HUES64 (cell line): ENCODE measurements around the gene TGM5.
"Not testable (repeated sequence)": the region's sequence is repeated elsewhere in the genome, so short reads cannot be mapped to it uniquely, and the experiment has no call there.

Source experiments
- H3K27ac ChIP-seq: 2 replicates; pipeline ENCODE4 v1.7.0; 2013; ENCODE audit warnings: low read depth, low read length, inconsistent platforms
- H3K27me3 ChIP-seq: 2 replicates; pipeline ENCODE4 v1.6.1; 2013; ENCODE audit warnings: mild to moderate bottlenecking, low read length; ENCODE audit not compliant: insufficient read depth
- H3K36me3 ChIP-seq: 2 replicates; pipeline ENCODE4 v1.6.1; 2013; ENCODE audit warnings: mild to moderate bottlenecking, low read length; ENCODE audit not compliant: insufficient read depth
- H3K4me1 ChIP-seq: 2 replicates; pipeline ENCODE4 v1.6.1; 2013; ENCODE audit warnings: mild to moderate bottlenecking, low read length, moderate library complexity; ENCODE audit not compliant: insufficient read depth
- H3K4me3 ChIP-seq: 2 replicates; pipeline ENCODE4 v1.5.1; 2013; ENCODE audit warnings: mild to moderate bottlenecking, low read length, moderate library complexity
- H3K9ac ChIP-seq: 2 replicates; pipeline ENCODE4 v1.6.1; 2013; ENCODE audit warnings: mild to moderate bottlenecking, low read depth, low read length
- H3K9me3 ChIP-seq: 2 replicates; pipeline ENCODE4 v1.6.1; 2013; ENCODE audit warnings: low read depth, low read length; ENCODE audit not compliant: insufficient read depth
- WGBS: fragments of 150-250, 120-280 bp; methylation state at CpG from one replicate; pipeline ENCODE4 v1.1.7; 2013; ENCODE audit warnings: missing lambda C conversion rate; 5-methylcytosine and 5-hydroxymethylcytosine counted together

TGM5 gene

DNA sequence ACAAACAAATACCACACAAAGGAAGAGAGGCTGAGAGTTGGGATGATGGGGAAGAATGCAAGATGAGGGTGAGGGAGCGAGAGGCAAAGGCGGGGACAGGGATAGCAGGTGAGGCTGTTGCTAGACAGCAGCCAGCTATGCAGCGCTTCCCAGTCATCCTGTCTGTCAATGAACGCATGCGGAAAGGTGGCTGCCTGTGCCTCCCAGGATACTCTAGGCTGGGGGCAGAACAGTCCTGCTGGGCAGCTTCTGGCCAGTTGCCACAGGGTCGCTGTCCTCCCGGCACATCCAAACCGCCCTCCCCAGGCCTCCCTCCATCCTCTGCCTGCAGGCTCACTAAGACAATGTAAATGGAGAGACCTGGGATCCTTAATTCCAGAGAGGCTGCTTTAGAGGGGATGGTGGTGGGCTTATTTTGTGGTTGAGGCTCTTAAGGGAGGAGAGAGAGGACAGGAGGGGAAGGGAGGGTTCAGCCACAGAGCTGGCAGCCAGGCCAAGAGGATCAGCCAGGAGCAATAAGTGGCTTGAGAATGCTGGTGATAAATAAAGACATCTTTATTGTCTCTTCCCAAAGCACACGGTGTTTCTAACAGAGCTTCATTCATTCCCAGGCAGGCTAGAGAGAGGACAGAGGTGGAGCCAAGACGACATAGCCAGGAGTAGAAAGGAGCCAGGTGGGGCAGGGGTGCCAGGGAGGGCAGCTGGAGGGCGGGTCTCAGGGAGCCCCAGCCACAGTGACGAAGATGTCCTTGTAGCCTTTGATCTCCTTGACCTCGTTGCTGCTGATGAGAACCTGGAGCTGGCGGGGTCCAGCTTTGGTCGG is 9.2 kb upstream of the TGM5 start:
- no peak overlapping the region for H3K9ac ChIP-seq
- WGBS, result 85% methylated on average over 15 of the region's 15 CpGs
- H3K9me3 ChIP-seq, result no peaks in the 10 kb centered on the region
- no peaks in the 10 kb centered on the region for H3K4me1 ChIP-seq
- no peak overlapping the region for H3K27ac ChIP-seq
- no peaks in the 10 kb centered on the region for H3K36me3 ChIP-seq
- no peaks in the 10 kb centered on the region for H3K27me3 ChIP-seq
- H3K4me3 ChIP-seq, result no peak overlapping the region

DNA sequence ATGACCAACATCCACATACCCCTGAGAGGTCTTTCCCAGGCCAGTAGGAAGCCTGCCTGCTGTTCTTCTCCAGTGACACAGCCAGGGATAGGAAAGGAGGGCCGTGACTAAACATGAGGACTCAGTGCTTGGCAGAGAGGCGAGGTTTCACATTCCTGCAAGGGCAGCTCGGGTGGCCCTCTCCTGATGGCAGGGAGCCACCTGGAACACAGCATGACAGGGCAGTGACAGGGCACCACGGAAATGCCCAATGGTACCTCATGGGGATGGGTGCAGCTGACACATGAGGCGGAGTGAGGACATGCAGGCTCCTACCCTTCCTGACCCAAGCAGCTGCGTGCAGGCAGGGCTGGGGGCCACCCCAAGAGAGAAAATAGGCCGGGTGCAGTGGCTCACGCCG is 7.4 kb upstream of the TGM5 start:
- Histone ChIP-seq H3K27ac (no peak overlapping the region), H3K9ac (no peak overlapping the region), H3K36me3 (no peaks in the 10 kb centered on the region), H3K9me3 (no peaks in the 10 kb centered on the region), H3K4me1 (no peaks in the 10 kb centered on the region), H3K27me3 (no peaks in the 10 kb centered on the region), H3K4me3 (no peak overlapping the region)
- WGBS, result 88% methylated on average over 9 of the region's 9 CpGs

DNA sequence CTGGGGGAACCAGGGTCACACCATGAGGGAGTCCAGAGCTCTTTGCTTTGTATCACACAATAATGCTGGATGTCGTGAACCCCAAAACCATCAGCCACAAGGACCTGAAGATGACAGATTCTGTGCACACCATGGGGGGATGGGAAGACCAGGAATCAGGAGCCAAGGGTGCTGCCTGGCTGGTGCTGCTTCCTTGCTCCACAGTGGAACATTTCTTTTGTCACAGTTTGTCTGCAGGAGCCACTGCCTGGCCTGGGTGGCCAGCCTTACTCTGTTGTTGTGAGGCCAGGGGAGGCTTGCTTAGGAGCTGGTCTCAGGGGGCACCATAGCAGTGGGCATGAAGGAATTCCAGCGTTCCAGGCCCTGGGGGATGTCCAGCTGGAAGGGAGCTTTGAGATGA is 6.5 kb upstream of the TGM5 start:
- Histone ChIP-seq H3K4me3 (no peak overlapping the region), H3K4me1 (no peaks in the 10 kb centered on the region), H3K27ac (no peak overlapping the region), H3K36me3 (no peaks in the 10 kb centered on the region), H3K9ac (no peak overlapping the region), H3K9me3 (no peaks in the 10 kb centered on the region), H3K27me3 (no peaks in the 10 kb centered on the region)
- 91% methylated on average over 2 of the region's 2 CpGs for WGBS

DNA sequence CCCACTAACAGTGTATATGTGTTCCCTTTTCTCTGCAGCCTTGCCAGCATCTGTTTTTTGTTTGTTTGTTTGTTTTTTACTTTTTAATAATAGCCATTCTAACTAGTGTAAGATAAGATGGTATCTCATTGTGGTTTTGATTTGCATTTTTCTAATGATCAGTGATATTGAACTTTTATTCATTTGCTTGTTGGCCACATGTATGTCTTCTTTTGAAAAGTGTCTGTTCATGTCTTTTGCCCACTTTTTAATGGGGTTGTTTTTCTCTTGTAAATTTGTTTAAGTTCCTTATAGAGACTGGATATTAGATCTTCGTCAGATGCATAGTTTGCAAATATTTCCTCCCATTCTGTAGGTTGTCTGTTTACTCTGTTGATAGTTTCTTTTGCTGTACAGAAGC is 5.2 kb upstream of the TGM5 start:
- H3K9ac ChIP-seq, H3K27me3 ChIP-seq, H3K4me1 ChIP-seq, H3K4me3 ChIP-seq, H3K27ac ChIP-seq, H3K9me3 ChIP-seq, H3K36me3 ChIP-seq: not testable (repeated sequence)
- WGBS, result no CpG with 5 or more reads among the region's 1 CpG

- H3K27ac ChIP-seq, result no peak overlapping the region
- no peaks in the 10 kb centered on the region for H3K36me3 ChIP-seq
- H3K4me3 ChIP-seq, result no peak overlapping the region
- no peaks in the 10 kb centered on the region for H3K27me3 ChIP-seq
- H3K9ac ChIP-seq, result no peak overlapping the region
- no peaks in the 10 kb centered on the region for H3K4me1 ChIP-seq
- no peaks in the 10 kb centered on the region for H3K9me3 ChIP-seq
- WGBS, result 76% methylated on average over 5 of the region's 6 CpGs
Measured at GRCh38 chr15:43270676-43271306, 4.1 kb upstream of the TGM5 start.

DNA sequence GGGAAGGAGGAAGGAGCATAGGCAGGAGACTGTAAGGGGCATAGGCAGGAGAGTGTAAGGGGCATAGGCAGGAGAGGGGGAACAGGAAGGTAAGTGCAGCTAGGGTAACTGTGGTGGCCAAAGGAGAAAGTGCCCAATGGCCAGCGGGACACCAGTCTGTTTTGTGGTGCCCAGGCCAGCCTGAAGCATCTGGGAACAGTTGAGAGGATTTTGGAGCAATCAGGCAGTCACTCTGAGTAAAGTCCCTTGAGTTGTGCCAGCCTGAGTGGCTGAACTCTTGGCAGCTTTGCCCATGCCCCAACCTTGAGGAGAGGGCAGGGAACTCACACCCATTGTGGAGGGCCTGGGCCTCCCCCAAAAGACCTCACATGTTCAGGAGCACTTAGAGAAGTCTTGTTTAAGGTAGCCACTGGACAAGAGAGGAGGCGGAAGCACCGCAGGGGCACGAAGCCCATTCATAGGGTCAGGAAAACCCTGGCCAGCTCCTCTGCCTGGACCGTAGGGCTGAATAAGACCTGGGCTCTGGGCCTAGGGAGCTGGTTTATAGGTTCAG is 3.5 kb upstream of the TGM5 start:
- Histone ChIP-seq H3K4me1 (no peaks in the 10 kb centered on the region), H3K4me3 (no peak overlapping the region), H3K9me3 (no peaks in the 10 kb centered on the region), H3K27me3 (no peaks in the 10 kb centered on the region; the same call in 1 of the 2 replicates), H3K36me3 (no peaks in the 10 kb centered on the region), H3K27ac (no peak overlapping the region), H3K9ac (no peak overlapping the region)
- WGBS, result 90% methylated on average over 5 of the region's 5 CpGs

GRCh38 chr15:43268111-43269105 is 1.7 kb upstream of the TGM5 start:
- H3K4me3 ChIP-seq, result no peak overlapping the region
- H3K4me1 ChIP-seq, result no peaks in the 10 kb centered on the region
- no peaks in the 10 kb centered on the region for H3K36me3 ChIP-seq
- WGBS, result 75% methylated on average over 11 of the region's 11 CpGs
- H3K27ac ChIP-seq, result no peak overlapping the region
- H3K9me3 ChIP-seq, result no peaks in the 10 kb centered on the region
- peaks cover 8% of the 10 kb centered on the region; the same call in 1 of the 2 replicates for H3K27me3 ChIP-seq
- no peak overlapping the region for H3K9ac ChIP-seq

DNA sequence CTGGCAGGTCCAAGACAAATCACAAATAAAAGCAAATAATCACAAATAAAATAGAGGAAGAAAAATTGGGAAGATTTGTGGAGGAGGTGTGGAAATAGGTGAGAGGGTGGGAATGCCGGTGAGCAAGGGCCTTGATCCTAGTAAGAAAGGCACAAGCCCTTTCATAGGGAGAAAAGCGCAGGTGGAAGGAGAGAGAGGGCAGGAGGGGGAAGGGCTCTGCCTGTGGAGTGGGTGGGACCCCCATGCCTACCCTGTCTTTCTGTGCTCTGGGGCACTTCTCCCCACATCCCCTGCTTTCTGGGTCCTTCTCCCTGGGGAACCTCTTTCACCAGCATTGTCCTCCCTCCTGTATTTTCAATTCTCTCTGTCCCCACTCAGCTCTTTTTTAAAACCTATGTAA is 711 bp upstream of the TGM5 start:
- 92% methylated on average over 2 of the region's 2 CpGs for WGBS

DNA sequence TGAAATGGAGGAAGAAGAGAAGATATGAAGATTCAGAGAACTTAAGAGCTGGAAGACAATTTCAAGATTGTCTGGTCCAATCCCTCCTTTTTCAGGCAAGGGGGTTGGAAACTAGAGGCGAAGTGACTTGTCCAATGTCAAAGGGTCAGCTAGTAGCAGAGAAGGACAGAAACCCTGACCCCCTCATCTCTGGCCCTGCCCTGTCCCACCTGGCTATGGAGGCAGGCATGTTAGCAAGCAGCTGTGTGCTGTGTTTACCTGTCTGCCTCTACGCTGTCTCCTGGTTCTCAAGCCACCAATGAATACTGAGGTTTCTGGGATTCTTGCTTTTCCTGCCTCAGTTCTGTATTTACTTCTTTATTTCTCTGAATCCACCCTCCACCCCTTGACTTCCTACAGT is 342 bp downstream of the TGM5 start:
- no peak overlapping the region for H3K4me3 ChIP-seq
- no peaks in the 10 kb centered on the region for H3K36me3 ChIP-seq
- WGBS, result 89% methylated on average over 2 of the region's 2 CpGs

More for the DNA sequence above, 711 bp upstream of the TGM5 start:
- no peaks in the 10 kb centered on the region for H3K4me1 ChIP-seq
- H3K36me3 ChIP-seq, result no peaks in the 10 kb centered on the region
- no peak overlapping the region for H3K27ac ChIP-seq
- peaks cover 8% of the 10 kb centered on the region; the same call in 1 of the 2 replicates for H3K27me3 ChIP-seq
- no peak overlapping the region for H3K4me3 ChIP-seq
- no peaks in the 10 kb centered on the region for H3K9me3 ChIP-seq
- H3K9ac ChIP-seq, result no peak overlapping the region

DNA sequence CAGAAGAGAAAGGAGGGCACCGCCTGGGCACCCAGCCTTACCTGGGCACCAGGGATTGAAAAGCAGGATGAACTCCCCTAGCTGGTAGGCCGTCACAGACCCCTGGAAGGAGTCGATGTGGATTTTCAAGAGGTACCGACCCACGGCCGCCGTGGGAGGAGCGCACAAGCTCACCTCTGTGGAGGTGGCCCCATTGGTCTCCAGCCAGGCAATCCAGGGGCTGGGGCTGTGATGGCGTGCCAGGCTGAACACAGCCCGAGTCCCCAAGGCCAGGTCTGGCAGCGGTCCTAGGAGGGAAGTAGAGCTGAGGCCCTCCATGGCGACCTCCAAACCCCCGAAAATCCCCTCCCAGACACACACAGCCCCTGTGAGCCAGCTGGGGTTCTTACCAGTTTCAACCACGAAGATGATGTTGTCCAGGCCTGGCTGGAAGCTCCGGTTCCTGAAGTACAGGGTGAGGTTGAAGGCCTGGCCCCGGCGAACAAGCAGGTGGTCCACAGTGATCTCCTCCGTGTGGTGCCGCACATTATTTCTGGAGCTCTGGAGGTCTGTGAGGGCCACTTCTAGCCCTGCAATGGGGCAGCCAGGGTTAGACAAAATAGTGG is 6.6 kb downstream of the TGM5 start:
- Histone ChIP-seq H3K9ac (no peak overlapping the region), H3K27me3 (peaks cover 8% of the 10 kb centered on the region; the same call in 1 of the 2 replicates), H3K4me3 (no peak overlapping the region), H3K9me3 (no peaks in the 10 kb centered on the region), H3K36me3 (no peaks in the 10 kb centered on the region), H3K4me1 (no peaks in the 10 kb centered on the region), H3K27ac (no peak overlapping the region)
- WGBS, result 94% methylated on average over 19 of the region's 19 CpGs

More for the DNA sequence above, 342 bp downstream of the TGM5 start:
- Histone ChIP-seq H3K9ac (no peak overlapping the region), H3K9me3 (no peaks in the 10 kb centered on the region), H3K27ac (no peak overlapping the region), H3K27me3 (peaks cover 8% of the 10 kb centered on the region; the same call in 1 of the 2 replicates), H3K4me1 (no peaks in the 10 kb centered on the region)
